Jurkat, Clone E6-1 (cell line): ENCODE results near the gene PDXK.

ENCODE experiments used
- DNase-seq: peaks from one replicate; pipeline ENCODE4 v3.0.0-alpha.2; 2011; ENCODE audit warnings: low read depth, low spot score
- H3K4me3 ChIP-seq: 2 replicates; pipeline ENCODE4 v1.5.1; 2011; ENCODE audit warnings: mild to moderate bottlenecking, low read length, control low read depth, moderate library complexity

Gene PDXK

DNA sequence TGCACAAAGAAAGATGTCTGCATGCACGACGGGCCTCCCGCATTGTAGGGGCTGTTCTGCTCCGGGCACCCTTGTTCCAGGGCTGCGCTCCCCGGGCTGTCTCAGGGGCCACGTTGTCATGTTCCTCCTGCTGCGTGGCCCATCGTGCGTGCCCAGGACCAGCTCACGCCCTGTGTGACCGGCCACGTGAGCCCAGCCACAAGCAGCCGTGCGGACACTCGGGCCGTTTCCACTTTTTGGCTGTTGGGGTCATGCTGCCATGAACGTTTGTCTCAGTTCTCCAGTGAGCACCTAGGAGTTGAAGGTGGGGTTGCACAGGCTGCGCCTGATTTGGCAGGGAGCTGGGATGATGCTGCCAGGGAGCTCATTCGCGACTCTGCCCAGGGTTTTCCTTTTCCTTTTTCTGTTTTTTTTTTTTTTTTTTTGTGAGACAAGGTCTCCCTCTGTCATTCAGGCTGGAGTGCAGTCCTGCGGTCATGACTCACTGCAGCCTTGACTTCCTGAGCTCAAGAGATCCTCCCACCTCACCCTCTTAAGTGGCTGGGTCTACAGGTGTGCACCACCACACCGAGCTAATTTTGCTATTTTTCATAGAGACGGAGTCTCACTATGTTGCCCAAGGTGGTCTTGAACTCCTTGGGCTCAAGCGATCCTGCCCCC lies 17.4 kb downstream of the PDXK start:
- H3K4me3 ChIP-seq, result no peak overlapping the region
- no peak for DNase-seq

DNA sequence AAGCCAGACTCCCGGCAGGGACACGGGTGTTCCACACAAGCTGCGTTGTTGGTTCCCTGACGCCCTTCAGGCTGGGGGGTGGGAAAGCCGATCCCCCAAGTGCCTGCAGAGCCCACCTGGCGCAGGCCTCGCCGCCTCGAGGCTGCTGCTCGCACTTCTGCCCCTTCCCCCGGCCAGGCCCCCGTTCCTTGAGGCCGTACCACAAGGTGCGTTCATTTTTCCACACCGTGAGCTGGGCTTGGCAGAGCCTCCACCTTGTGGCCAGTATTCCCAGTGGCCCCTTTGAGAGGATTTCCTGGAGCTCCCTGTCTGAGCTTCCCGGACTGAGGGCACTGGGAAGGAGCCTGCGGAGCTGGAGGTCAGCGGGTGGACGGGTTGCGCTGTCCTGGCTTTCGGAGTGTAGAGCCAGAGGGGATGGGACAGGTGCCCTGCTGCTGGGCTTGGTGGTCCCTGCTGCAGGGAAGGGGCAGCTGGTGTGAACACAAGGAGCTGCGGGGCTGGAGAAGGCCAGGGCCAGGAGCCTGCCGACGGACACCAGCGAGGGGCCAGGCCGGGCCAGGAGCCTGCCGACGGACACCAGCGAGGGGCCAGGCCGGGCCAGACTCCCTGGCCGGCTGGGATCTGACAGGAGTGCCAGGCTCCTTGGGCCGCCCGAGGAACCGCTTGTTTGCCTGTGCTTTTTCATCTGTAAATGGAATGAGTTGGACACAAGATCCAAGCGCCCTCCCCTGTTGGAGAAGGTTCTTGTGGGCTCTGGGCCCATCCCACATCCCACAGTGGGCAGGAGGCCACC lies 18.4 kb downstream of the PDXK start:
- DNase-seq, result no peak
- no peak overlapping the region for H3K4me3 ChIP-seq

DNA sequence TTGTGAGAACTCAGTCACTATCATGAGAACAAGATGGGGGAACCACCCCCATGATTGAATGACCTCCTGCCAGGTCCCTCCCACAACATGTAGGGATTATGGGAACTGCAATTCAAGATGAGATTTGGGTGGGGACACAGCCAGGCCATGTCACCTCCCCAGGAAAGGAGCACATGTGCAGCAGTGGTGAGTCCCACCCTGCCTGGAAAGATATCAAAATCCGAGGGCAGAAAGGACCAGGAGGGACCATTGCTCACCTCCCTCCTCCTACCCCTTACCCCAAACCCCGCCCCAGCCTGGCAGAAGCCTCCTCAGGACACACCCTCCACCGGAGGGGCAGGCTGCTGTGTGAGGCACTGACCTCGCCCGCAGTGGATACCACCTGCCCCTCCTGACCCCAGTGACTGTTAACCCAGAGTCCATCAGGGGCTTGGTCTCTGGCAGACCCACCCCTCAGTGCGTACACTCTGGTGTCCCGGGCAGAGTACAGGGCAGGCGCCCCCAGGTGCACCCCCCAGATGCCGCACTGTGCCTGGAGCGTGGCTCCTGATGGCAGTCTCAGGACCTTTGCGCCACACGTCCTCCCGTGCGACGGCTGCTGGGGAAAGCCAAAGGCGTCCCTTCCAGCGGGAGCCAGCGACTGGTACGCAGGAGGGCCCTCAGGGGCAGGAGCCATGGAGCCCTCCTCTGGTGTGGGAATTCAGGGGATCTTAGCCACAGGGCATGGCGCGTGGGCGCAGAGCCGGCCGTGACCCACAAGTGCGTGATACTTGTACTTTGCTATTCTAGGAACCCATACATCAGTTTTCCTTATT lies 20.9 kb downstream of the PDXK start:
- DNase-seq, result no peak

DNA sequence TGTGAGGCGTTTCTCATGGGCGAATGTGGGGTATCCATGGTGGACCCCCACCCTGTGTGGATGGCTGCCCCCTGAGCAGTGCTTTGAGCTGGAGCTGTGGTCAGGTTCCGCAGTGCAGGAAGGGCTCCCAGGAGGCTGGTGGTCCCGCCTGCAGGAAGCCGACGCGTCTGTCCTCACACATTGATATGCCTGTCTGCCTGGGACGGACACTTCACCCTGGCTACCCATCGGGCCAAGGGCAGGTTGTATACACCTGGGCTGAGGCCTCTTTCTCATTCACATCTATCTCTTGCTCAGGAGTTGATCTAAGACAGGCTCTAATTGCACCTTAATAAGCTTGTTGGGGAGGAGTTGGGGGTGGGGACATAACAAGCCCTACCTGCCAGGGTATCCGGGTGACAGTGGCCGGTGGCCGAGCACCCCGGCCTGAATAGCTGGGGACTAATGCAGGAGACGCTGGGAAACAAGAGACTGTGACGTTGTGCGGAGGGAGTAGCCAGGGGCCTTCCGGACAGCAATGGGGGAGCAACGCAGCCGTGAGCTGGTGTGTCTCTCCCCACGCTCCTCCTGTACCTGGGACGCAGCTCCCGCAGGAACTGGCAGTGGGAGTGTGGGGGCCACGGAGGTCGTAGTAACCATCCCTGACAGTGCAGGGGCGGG lies 21.7 kb downstream of the PDXK start:
- DNase-seq, result no peak

More for the DNA sequence above, 20.9 kb downstream of the PDXK start:
- H3K4me3 ChIP-seq, result no peak overlapping the region

DNA sequence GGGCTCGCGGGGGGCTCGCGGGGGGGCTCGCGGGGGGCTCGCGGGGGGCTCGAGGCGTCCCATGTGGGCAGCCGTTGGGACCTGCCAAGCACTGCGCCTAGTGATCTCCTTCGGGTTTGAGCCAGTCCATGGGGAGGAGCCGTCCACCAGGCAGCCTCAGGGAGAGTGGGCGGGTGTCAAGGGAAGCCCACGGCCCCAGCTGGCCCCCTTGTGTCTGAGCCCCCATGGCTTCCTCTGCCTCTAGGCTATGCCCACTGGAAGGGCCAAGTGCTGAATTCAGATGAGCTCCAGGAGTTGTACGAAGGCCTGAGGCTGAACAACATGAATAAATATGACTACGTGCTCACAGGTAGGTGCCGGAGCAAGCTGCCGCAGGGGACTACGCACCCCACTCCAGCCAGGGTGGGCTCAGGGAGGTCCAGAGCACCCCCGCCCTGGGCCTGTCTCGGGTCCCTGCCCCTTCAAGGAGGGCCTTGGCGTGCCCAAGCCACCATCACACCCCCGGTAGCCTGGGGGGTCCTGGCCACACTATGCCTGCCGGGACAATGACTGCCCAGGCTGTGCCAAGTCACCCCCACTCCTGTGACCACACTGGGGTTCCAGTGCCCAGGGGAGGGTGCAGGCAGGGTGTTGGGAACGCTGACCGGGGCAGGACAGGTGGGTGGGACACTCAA lies 22.6 kb downstream of the PDXK start:
- no peak for DNase-seq
- no peak overlapping the region for H3K4me3 ChIP-seq

More for the DNA sequence above, 21.7 kb downstream of the PDXK start:
- H3K4me3 ChIP-seq, result no peak overlapping the region

DNA sequence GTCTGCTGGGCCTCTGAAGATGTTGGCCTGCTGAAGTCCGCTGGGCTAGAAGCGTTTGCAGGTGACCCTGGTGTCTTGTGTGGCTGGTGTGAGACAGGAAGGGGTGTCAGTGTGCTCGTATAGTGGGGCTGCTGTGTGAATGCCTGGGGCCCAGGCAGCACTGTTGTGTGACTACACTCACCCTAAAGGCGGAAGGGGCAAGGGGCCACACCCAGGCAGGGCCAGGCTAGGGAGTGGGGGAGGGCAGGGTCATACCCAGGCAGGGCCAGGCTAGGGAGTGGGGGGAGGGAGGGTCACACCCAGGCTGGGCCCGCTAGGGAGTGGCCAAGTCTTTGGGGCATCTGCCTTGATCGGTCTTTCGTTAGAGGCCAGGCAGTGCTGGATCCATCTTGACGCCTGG lies 25.0 kb downstream of the PDXK start:
- H3K4me3 ChIP-seq, result no peak overlapping the region
- DNase-seq, result no peak

DNA sequence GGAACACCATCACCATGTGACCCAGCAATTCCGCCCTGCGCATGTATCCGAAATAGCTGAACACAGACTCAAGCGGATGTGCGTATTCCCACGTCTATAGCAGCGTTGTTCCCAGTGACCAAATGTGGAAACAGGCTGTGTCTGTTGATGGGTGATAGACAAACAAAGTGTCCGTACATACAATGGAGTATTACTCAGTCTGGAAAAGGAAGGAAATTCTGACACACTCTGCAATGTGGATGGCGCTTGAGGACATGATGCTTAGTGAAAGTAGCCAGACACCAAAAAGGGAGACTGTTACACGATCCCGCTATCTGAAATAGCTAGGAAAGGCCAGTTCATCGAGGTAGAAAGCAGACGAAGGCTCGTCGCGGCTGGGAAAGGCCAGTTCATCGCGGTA lies 25.8 kb downstream of the PDXK start:
- no peak for DNase-seq
- no peak overlapping the region for H3K4me3 ChIP-seq

DNA sequence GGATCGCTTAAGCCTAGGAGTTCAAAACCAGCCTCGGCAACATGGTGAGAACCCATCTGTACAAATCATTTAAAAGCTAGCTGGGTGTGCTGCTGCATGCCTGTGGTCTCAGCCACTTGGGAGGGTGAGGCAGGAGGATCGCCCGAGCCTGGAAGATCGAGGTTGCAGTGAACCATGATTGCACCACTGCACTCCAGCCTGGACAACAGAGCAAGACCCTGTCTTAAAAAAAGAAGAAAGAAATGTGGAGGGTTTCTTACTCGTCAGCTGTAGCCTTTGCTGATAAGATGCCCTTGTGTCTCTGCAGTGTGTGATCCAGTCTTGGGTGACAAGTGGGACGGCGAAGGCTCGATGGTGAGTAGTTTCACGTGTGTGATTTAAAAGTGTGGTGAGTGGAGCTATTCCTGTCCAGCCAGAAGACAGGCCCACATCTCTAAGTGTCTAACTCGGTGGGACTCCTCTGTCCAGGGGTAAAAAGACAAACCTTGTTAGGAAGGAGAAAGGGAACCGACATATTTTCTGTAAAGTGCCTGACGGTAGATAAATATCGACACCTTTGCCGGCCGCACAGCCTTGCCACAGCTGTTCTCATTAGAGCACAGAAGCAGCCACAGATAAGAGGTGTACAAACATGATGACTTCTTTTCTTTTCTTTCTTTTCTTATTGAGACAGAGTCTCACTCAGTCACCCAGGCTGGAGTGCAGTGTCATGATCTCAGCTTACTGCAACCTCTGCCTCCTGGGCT lies 27.0 kb downstream of the PDXK start:
- DNase-seq, result no peak
- no peak overlapping the region for H3K4me3 ChIP-seq

DNA sequence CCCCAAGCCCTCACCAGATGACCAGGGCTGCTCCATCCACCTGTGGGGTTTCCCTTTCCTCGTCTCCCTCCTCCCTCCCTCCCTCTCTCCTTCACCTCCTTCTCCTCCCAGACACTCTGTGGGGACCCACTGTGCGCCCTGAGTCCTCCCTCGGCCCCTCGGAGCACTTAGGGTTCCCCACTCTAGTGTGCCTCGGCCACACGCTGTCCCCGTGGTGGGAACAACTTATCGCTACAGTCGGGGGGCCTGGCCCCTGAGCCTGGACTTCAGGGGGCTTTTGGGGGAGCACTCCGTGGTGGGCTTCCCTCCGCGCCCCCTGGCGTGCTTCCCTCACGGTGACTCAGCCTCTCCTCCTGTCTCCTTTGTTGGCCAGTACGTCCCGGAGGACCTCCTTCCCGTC lies 29.7 kb downstream of the PDXK start:
- no peak for DNase-seq
- H3K4me3 ChIP-seq, result no peak overlapping the region

DNA sequence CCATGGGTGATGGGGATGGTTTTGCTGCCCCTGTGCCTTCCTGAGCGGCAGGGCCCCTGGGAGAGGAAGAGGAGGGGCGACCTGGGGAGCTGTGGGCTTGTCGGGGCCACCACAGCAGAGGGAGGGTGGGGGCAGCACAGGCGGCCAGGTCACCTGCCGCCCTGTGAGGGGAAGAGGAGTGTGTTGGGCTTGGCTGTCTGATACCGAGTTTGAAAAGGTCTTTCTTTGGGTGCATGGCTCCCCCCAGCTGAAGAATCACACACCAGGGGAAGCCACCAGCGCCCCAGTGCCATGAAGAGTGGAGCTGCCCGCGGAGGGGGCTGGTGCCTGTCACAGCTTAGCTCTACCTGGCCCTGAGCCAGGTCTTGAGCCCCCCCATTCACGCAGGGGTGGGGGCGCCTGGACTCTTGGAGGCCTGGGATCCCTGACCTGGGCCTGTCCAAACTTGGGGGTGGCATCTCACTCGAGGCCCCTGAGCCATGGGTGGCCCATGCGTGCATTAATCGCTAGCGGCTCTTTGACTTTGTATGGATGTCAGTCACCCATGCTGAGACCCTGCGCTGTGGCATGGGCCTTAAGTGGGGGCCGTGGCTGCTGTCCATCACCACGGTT lies 30.8 kb downstream of the PDXK start:
- H3K4me3 ChIP-seq, result no peak overlapping the region
- no peak for DNase-seq

DNA sequence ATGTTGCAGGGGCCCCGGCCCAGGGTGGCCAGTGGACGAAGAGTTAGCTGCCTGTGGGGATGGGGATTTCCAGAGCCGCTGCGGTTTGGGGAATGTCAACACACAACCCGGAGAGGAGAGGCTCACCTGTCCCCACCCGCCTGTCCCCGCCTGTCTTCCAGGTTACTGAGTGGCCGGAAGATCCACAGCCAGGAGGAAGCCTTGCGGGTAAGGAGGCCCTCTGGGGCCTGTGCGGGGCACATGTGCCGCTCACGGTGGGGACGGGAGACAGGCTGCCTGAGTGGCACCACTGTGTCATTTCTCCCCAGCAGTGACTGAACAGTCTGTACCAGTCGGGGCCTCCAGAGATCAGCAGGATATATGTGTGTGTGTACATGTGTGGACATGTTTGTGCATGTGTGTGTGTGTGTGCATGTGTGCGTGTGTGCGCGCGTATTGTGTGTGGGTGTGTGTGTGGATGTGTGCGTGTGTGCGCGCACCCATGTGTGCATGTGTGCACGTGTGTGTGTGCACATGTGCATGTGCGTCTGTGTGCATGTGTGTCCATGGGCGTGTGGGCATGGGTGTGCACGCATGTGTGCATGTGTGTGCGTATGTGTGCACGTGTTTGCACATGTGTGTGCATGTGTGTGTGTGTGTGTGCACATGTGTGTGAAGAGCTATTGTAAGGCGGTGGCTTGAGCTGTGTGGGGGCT lies 31.6 kb downstream of the PDXK start:
- no peak overlapping the region for H3K4me3 ChIP-seq
- DNase-seq, result no peak

DNA sequence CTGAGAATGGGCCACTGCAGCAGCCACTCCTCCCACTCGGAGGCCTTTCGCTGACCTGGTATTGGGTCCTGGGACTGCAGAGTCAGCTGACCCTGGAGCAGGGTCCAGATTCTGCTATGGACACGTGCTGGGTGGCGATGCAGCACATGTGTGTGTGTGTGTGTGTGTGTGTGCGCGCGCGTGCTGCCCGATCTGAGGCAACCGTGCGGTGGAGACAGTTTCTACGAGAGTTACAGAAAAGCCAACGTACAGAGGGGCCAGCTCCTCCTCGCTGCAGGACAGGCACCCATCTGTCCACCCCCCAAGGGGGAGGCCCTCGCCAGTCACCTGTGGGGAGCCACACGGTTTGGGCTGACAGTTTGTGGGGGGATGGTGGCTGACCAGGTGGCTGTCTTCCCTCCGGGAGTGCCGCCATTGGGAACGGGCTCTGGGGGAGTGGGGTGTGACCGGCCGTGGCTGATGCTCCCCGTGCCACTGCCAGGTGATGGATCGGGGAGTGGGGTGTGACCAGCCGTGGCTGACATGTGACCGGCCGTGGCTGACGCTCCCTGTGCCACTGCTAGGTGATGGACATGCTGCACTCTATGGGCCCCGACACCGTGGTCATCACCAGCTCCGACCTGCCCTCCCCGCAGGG lies 33.1 kb downstream of the PDXK start:
- H3K4me3 ChIP-seq, result no peak overlapping the region
- DNase-seq, result no peak

DNA sequence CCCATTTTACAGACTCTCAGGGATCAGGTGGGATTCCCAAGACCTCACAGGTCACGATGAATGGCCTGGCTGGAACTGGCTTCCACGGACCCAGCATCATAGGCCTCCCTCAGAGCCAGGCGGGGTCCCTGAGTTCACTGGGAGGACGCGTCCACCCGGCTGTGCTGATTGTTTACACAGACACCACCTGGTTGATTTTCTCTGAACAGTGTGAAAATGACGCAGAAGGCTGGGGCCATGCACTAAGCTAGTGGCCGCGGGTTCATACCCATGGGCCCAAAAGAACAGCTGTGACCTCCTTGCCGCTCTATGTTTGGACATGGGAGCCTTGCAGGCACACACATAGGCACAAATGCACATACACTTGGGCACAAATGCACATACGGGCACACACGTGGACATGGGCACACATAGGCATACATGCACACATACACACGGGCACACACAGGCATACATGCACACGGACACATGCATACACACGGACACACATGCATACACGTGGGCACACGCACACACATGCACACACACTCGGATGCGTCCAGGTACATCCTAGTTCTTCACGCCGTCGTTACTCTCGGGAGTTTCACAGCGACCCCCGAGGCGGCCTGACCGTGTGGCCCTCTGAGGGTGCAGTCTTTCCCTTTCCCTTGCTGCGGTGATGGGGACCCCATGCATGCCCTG lies 34.0 kb downstream of the PDXK start:
- no peak for DNase-seq
- H3K4me3 ChIP-seq, result no peak overlapping the region

DNA sequence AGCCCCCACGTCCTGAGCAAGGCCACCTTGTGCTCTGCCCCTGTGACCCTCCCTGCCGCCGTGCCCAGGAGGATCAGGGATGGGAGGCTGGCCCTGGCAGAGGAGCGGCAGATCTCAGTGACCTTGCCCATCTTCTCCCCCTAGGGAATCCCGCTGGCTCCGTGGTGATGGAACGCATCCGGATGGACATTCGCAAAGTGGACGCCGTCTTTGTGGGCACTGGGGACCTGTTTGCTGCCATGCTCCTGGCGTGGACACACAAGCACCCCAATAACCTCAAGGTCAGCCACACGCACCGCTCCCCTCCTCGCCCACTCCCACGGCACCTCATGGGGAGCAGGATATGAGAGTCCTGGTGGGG lies 34.5 kb downstream of the PDXK start:
- no peak overlapping the region for H3K4me3 ChIP-seq
- DNase-seq, result no peak

DNA sequence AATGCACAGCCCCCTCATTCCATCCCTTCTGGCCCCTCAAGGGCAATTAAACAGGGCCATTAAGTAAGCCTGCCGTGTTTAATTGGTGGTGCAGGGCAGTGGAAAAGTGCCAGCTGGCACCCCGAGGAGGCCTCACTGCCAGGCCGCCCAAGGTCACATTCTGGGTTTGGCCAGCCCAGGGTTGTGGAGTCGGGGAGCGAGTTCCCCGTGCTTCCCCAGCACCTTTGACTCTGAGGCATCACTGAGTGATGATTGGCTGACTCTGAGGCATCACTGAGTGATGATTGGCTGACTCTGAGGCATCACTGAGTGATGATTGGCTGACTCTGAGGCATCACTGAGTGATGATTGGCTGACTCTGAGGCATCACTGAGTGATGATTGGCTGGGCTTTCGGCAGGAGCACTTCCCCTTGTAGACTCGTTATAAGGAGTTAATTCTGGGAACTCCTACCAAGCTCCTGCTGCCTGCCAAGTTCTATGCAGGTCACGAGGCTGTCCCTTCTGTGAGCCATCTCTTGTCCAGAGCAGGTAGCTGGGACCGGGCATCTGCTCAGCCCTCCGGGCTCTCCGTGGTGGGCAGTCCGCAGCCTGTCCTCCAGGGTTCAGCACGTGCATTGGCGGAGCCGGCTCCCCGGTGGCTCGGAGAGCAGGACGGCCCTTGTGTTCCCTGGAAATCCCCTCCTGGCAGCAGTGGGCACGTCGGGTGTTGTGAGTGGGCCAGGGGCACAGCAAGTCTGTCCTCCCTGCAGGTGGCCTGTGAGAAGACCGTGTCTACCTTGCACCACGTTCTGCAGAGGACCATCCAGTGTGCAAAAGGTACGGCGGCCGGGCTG lies 36.2 kb downstream of the PDXK start:
- DNase-seq, result no peak
- no peak overlapping the region for H3K4me3 ChIP-seq
